CD4-positive, CD25-positive, alpha-beta regulatory T cell (primary cell): Measurements from ENCODE around the gene PSTK. TPM values are rescaled to one million over a fixed set of nuclear protein-coding genes. Genes with fewer than 3 reads are reported as not detected.

Experiments
- polyA plus RNA-seq, 4 donors: library from polyadenylated mRNA; unstranded; fragments of 300-500 nt; fragmentation: Illumina TruSeq; gene quantifications; one replicate each; pipeline ENCODE4 v1.2.3, GENCODE V29; 2021
- total RNA-seq: library from RNA; stranded (reverse); gene quantifications from one replicate; pipeline ENCODE4 v1.2.3, GENCODE V29; 2022

Gene PSTK
- total and polyA plus RNA-seq, 5 donors from 2014 or later, result 4.1 to 9.5 (median 8.4) TPM

Other genes starting within 250 kb of the PSTK start
- 1.9 TPM for gene CUZD1, start 134.5 kb upstream of the PSTK start, total RNA-seq
- 1 to 10 TPM in 3 of 4 donors, under 1 TPM in 1; 0.53 to 1.7 (median 1.3) TPM for gene CUZD1, start 134.5 kb upstream of the PSTK start, polyA plus RNA-seq
- 17.2 TPM for gene FAM24B, start 100.8 kb upstream of the PSTK start, total RNA-seq
- gene FAM24B, start 100.8 kb upstream of the PSTK start, polyA plus RNA-seq, result 10 to 100 TPM in 2 of 4 donors, 1 to 10 TPM in 2; 5.5 to 13.5 (median 9.8) TPM
- gene FAM24A, start 69.8 kb upstream of the PSTK start, total RNA-seq, result not detected
- not detected for gene FAM24A, start 69.8 kb upstream of the PSTK start, polyA plus RNA-seq
- 9.2 TPM for gene C10orf88, start 26.2 kb upstream of the PSTK start, total RNA-seq
- gene C10orf88, start 26.2 kb upstream of the PSTK start, polyA plus RNA-seq, result 10 to 100 TPM in 3 of 4 donors, 1 to 10 TPM in 1; 7.7 to 14.2 (median 11.0) TPM
- gene IKZF5, start 28.4 kb downstream of the PSTK start, total RNA-seq, result 50.2 TPM
- 10 to 100 TPM; 15.4 to 27.6 (median 17.3) TPM for gene IKZF5, start 28.4 kb downstream of the PSTK start, polyA plus RNA-seq
- gene ACADSB, start 28.6 kb downstream of the PSTK start, total RNA-seq, result 23.8 TPM
- 10 to 100 TPM; 20.5 to 31.5 (median 28.6) TPM for gene ACADSB, start 28.6 kb downstream of the PSTK start, polyA plus RNA-seq
- not detected for gene HMX3, start 155.6 kb downstream of the PSTK start, total RNA-seq
- not detected for gene HMX3, start 155.6 kb downstream of the PSTK start, polyA plus RNA-seq
- gene HMX2, start 167.7 kb downstream of the PSTK start, total RNA-seq, result not detected
- under 1 TPM in 1 of 4 donors, not detected in 3; 0.37 TPM for gene HMX2, start 167.7 kb downstream of the PSTK start, polyA plus RNA-seq
- gene BUB3, start 174.0 kb downstream of the PSTK start, total RNA-seq, result 162 TPM
- 100 to 1,000 TPM; 311 to 369 (median 336) TPM for gene BUB3, start 174.0 kb downstream of the PSTK start, polyA plus RNA-seq